ENCODE data around the gene ERCC4.

The ERCC4 gene

DNA sequence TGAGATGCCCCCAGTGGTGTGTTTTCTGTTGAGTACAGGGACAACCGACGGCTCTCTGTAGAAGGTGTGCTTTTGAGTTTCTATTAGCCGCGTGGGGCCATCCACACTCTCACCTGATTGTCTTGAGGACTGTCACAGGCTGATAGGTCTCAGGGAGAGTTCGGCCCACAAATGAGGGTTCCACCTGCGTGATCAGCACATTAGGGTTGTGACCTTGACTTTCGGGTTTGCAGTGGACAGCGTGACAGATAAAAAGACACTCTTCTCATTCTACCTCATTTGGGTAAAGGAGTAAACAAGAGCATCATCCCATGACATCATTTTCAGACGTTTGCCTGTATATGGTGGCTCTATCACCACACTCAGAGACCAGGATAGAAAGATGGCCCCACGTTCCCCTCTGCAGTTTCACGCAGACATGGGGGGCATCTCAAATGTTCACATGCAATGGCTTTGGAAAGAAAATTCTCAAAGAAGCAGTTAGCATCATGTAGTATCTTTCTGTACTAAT, 76.9 kb downstream of the ERCC4 start:
- Histone ChIP-seq H3K4me2 (no peak overlapping the region), H2AFZ (ENCODE audit: low read depth) (no peak overlapping the region), H3K9ac (no peak overlapping the region), H3K36me3 (ENCODE audit: insufficient read depth) (no peaks in the 10 kb centered on the region), H3K4me1 (ENCODE audit: low read depth, poor library complexity, severe bottlenecking) (no peaks in the 10 kb centered on the region), H3K27ac (no peak overlapping the region), H3K4me3 (IDR thresholded peaks at IDR 0.05; ENCODE audit: insufficient read depth, low read depth, low read length) (no peak overlapping the region), H3K79me2 (ENCODE audit: insufficient read depth, low read depth) (no peaks in the 10 kb centered on the region), H4K20me1 (ENCODE audit: insufficient read depth) (no peaks in the 10 kb centered on the region), H3K27me3 (ENCODE audit: insufficient read depth, low read depth) (no peaks in the 10 kb centered on the region)
- TF ChIP-seq, protein P1, sequence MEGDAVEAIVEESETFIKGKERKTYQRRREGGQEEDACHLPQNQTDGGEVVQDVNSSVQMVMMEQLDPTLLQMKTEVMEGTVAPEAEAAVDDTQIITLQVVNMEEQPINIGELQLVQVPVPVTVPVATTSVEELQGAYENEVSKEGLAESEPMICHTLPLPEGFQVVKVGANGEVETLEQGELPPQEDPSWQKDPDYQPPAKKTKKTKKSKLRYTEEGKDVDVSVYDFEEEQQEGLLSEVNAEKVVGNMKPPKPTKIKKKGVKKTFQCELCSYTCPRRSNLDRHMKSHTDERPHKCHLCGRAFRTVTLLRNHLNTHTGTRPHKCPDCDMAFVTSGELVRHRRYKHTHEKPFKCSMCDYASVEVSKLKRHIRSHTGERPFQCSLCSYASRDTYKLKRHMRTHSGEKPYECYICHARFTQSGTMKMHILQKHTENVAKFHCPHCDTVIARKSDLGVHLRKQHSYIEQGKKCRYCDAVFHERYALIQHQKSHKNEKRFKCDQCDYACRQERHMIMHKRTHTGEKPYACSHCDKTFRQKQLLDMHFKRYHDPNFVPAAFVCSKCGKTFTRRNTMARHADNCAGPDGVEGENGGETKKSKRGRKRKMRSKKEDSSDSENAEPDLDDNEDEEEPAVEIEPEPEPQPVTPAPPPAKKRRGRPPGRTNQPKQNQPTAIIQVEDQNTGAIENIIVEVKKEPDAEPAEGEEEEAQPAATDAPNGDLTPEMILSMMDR (conservative IDR thresholded peaks at IDR 0.05; ENCODE audit: low read depth, low read length) = no peak

DNA sequence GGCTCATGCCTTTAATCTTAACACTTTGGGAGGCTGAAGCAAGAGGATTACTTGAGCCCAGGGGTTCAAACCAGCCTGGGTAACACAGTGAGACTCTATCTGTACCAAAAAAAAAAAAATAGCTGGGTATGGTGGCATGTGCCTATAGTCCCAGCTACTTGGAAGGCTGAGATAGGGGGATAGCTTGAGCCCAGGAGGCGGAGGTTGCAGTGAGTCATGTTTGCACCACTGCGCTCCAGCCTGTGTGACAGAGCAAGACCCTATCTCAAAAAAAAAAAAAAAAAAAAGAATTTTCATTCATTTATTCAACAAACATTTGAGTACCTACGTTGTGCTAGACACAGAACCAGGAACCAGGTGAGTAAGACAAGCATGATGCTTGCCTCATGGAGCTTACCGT, 77.6 kb downstream of the ERCC4 start:
- no peak overlapping the region for H3K27ac ChIP-seq
- no peaks in the 10 kb centered on the region for H4K20me1 ChIP-seq (ENCODE audit: insufficient read depth)
- no peaks in the 10 kb centered on the region for H3K79me2 ChIP-seq (ENCODE audit: insufficient read depth, low read depth)
- H3K36me3 ChIP-seq (ENCODE audit: insufficient read depth) = no peaks in the 10 kb centered on the region
- no peaks in the 10 kb centered on the region for H3K27me3 ChIP-seq (ENCODE audit: insufficient read depth, low read depth)
- H3K4me1 ChIP-seq (ENCODE audit: low read depth, poor library complexity, severe bottlenecking) = no peaks in the 10 kb centered on the region
- H3K9ac ChIP-seq = no peak overlapping the region
- no peak overlapping the region for H2AFZ ChIP-seq (ENCODE audit: low read depth)
- TF ChIP-seq, protein P1 (conservative IDR thresholded peaks at IDR 0.05; ENCODE audit: low read depth, low read length) = no peak
- H3K4me3 ChIP-seq (IDR thresholded peaks at IDR 0.05; ENCODE audit: insufficient read depth, low read depth, low read length) = no peak overlapping the region
- H3K4me2 ChIP-seq = no peak overlapping the region

DNA sequence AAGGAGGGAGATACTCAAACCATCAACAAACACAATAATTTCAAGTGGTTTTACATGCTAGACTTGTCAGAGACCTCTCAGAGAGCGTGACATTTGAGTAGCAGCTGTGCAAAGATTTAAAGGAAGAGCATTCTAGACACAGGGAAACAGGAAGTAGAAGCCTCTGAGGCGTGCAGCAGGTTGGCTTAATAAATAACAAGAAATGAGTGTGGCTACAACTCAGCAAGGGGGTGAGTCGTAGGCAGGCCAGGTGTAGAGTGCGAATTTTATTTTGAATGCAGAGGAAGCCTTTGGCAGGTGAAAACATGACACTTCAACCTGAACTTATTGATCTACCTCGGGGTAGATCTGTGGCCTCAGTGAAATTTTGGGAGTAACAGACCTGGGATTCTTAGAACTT, 78.0 kb downstream of the ERCC4 start:
- no peak overlapping the region for H3K9ac ChIP-seq
- no peak overlapping the region for H3K27ac ChIP-seq
- H3K79me2 ChIP-seq (ENCODE audit: insufficient read depth, low read depth) = no peaks in the 10 kb centered on the region
- H3K4me2 ChIP-seq = no peak overlapping the region
- no peaks in the 10 kb centered on the region for H3K4me1 ChIP-seq (ENCODE audit: low read depth, poor library complexity, severe bottlenecking)
- H4K20me1 ChIP-seq (ENCODE audit: insufficient read depth) = no peaks in the 10 kb centered on the region
- no peak overlapping the region for H3K4me3 ChIP-seq (IDR thresholded peaks at IDR 0.05; ENCODE audit: insufficient read depth, low read depth, low read length)
- no peaks in the 10 kb centered on the region for H3K27me3 ChIP-seq (ENCODE audit: insufficient read depth, low read depth)
- TF ChIP-seq, protein P1 (conservative IDR thresholded peaks at IDR 0.05; ENCODE audit: low read depth, low read length) = no peak
- no peaks in the 10 kb centered on the region for H3K36me3 ChIP-seq (ENCODE audit: insufficient read depth)
- no peak overlapping the region for H2AFZ ChIP-seq (ENCODE audit: low read depth)

DNA sequence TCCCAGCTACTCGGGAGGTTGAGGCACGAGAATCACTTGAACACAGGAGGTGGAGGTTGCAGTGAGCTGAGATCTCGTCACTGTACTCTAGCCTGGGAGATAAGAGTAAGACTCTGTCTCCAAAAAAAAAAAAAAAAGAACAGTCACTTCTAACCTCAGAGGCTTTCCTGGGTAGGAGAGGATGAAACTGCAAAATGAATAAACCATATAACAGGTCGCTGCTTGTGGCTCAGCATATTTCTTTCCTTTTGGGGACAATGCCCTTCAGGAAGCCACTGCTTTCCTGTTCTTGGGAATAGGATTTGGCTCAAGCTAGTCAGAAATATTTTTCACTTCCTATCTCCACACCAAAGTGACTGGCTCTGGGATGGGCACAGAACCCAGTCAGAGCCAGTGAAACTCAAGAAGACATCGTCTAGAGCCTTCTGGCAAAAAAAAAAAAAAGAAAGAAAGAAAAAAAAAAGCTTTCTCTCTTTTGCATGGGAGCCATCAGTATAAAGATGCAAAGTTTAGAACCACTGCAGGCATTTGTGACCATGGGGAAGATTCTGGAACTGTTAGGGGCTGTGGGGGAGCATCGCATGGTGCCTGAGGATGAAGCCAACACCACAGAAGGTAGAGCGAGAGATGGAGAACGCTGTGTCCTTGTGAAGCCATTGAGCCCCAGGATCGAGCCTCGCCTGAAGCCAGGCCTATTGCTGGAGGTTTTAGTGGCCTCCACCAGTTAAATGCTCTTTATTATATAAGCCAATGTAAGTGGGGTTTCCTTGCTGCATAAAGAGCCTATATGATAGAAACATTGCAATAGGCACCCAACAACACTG, 79.3 kb downstream of the ERCC4 start:
- no peak overlapping the region for H3K9ac ChIP-seq
- TF ChIP-seq, protein P1 (conservative IDR thresholded peaks at IDR 0.05; ENCODE audit: low read depth, low read length) = no peak
- H3K36me3 ChIP-seq (ENCODE audit: insufficient read depth) = no peaks in the 10 kb centered on the region
- no peaks in the 10 kb centered on the region for H4K20me1 ChIP-seq (ENCODE audit: insufficient read depth)
- no peaks in the 10 kb centered on the region for H3K27me3 ChIP-seq (ENCODE audit: insufficient read depth, low read depth)
- H3K79me2 ChIP-seq (ENCODE audit: insufficient read depth, low read depth) = no peaks in the 10 kb centered on the region
- no peak overlapping the region for H2AFZ ChIP-seq (ENCODE audit: low read depth)
- H3K4me1 ChIP-seq (ENCODE audit: low read depth, poor library complexity, severe bottlenecking) = no peaks in the 10 kb centered on the region
- H3K27ac ChIP-seq = no peak overlapping the region
- no peak overlapping the region for H3K4me3 ChIP-seq (IDR thresholded peaks at IDR 0.05; ENCODE audit: insufficient read depth, low read depth, low read length)
- no peak overlapping the region for H3K4me2 ChIP-seq
